HEK293 (cell line): ENCODE data around the gene CPEB3.

ENCODE experiments used
- CTCF ChIA-PET: fragments of 350-600 bp; formaldehyde crosslinking; extraction: SDS; loops from one replicate; lab custom pipeline; 2021; ENCODE audit warnings: antibody characterized with exemption; lab: Yijun Ruan, JAX
- POLR2A ChIA-PET: fragments of 300-600 bp; formaldehyde crosslinking; extraction: SDS; loops from one replicate; lab custom pipeline; 2020; ENCODE audit warnings: antibody characterized with exemption, inconsistent platforms; lab: Yijun Ruan, JAX
- H3K27ac ChIP-seq: fragments of 200-500 bp; sonication (Bioruptor generic); 2 replicates; pipeline ENCODE4 v1.5.1; 2014; ENCODE audit warnings: low read depth, low read length, control low read depth, inconsistent platforms; ENCODE audit errors: extremely low read depth
- H3K36me3 ChIP-seq, 2 experiments: fragments of 200-500 bp in 1 of 2; sonication (Bioruptor generic) in 1 of 2; 1 replicate in 1 of 2; 2 replicates in 1 of 2; pipeline ENCODE4 v1.5.1; 2014 to 2017; ENCODE audit warnings: inconsistent platforms in 2 of 2, low read length in 2 of 2; ENCODE audit not compliant: control insufficient read depth in 2 of 2, insufficient read depth in 1 of 2
- H3K4me1 ChIP-seq: fragments of 200-500 bp; sonication (Bioruptor generic); 2 replicates; pipeline ENCODE4 v1.5.1; 2014; ENCODE audit warnings: mild to moderate bottlenecking, low read length, inconsistent platforms; ENCODE audit not compliant: control insufficient read depth, insufficient read depth
- H3K4me3 ChIP-seq: 2 replicates; pipeline ENCODE4 v1.5.1; 2011; ENCODE audit warnings: low read depth, mild to moderate bottlenecking, control low read depth, low read length, moderate library complexity
- H3K9me3 ChIP-seq: fragments of 200-500 bp; sonication (Bioruptor generic); 2 replicates; pipeline ENCODE4 v1.5.1; 2014; ENCODE audit warnings: low read depth, low read length, inconsistent platforms; ENCODE audit not compliant: control insufficient read depth, insufficient read depth
- KLF10 ChIP-seq: fragments of 450-650 bp; IDR thresholded peaks from 2 replicates; pipeline ENCODE4 v1.5.1; 2018; ENCODE audit warnings: missing biosample characterization, mild to moderate bottlenecking, missing genetic modification characterization
- KLF8 ChIP-seq: fragments of 450-650 bp; formaldehyde crosslinking; IDR thresholded peaks from 2 replicates; pipeline ENCODE4 v1.5.1; 2016; ENCODE audit warnings: missing biosample characterization, missing genetic modification characterization
- TCF7L2 ChIP-seq: IDR thresholded peaks from 2 replicates; pipeline ENCODE4 v1.6.1; 2011; ENCODE audit warnings: low read depth, mild to moderate bottlenecking, inconsistent platforms, low read length, moderate library complexity, borderline replicate concordance
- TRIM28 ChIP-seq: IDR thresholded peaks from 2 replicates; pipeline ENCODE4 v1.6.1; 2011; ENCODE audit warnings: low read length, control low read depth, borderline replicate concordance
- ZFP41 ChIP-seq: fragments of 450-650 bp; formaldehyde crosslinking; IDR thresholded peaks from 2 replicates; pipeline ENCODE4 v1.5.1; 2016; ENCODE audit warnings: missing biosample characterization, missing genetic modification characterization, borderline replicate concordance
- ZNF311 ChIP-seq: fragments of 450-650 bp; formaldehyde crosslinking; IDR thresholded peaks from 2 replicates; pipeline ENCODE4 v1.5.1; 2017; ENCODE audit warnings: missing biosample characterization, missing genetic modification characterization, borderline replicate concordance
- ZNF549 ChIP-seq: fragments of 450-650 bp; IDR thresholded peaks from 2 replicates; pipeline ENCODE4 v1.5.1; 2018; ENCODE audit warnings: missing biosample characterization, missing genetic modification characterization, mild to moderate bottlenecking, inconsistent platforms, moderate library complexity
- ZNF560 ChIP-seq: fragments of 450-650 bp; formaldehyde crosslinking; IDR thresholded peaks from 2 replicates; pipeline ENCODE4 v1.5.1; 2017; ENCODE audit warnings: missing biosample characterization, missing genetic modification characterization, borderline replicate concordance
- ZNF596 ChIP-seq: fragments of 450-650 bp; IDR thresholded peaks from 2 replicates; pipeline ENCODE4 v1.5.0; 2018; ENCODE audit warnings: missing biosample characterization, mild to moderate bottlenecking, missing genetic modification characterization, moderate library complexity
- ZNF777 ChIP-seq: fragments of 450-650 bp; formaldehyde crosslinking; IDR thresholded peaks from 2 replicates; pipeline ENCODE4 v1.5.1; 2017; ENCODE audit warnings: missing biosample characterization, missing genetic modification characterization, borderline replicate concordance
- ZNF785 ChIP-seq: fragments of 450-650 bp; formaldehyde crosslinking; IDR thresholded peaks from 2 replicates; pipeline ENCODE4 v1.5.1; 2016; ENCODE audit warnings: missing biosample characterization, missing genetic modification characterization
- TF ChIP-seq, protein P1 (sequence below): fragments of 450-650 bp; formaldehyde crosslinking; IDR thresholded peaks from 2 replicates; pipeline ENCODE4 v1.5.1; 2016; ENCODE audit warnings: missing biosample characterization, missing genetic modification characterization, borderline replicate concordance
- TF ChIP-seq, protein P2 (sequence below): fragments of 450-650 bp; formaldehyde crosslinking; IDR thresholded peaks from 2 replicates; pipeline ENCODE4 v1.5.1; 2016; ENCODE audit warnings: missing biosample characterization, missing genetic modification characterization
- TF ChIP-seq, protein P3 (sequence below): fragments of 450-650 bp; formaldehyde crosslinking; IDR thresholded peaks from 2 replicates; pipeline ENCODE4 v1.5.1; 2016; ENCODE audit warnings: missing biosample characterization, missing genetic modification characterization, low read depth
- TF ChIP-seq, protein P4 (sequence below): fragments of 450-650 bp; formaldehyde crosslinking; IDR thresholded peaks from 2 replicates; pipeline ENCODE4 v1.5.1; 2017; ENCODE audit warnings: missing biosample characterization, missing genetic modification characterization
- TF ChIP-seq, protein P5 (sequence below): fragments of 450-650 bp; formaldehyde crosslinking; IDR thresholded peaks from 2 replicates; pipeline ENCODE4 v1.5.1; 2016; ENCODE audit warnings: missing biosample characterization, missing genetic modification characterization

The CPEB3 gene

DNA sequence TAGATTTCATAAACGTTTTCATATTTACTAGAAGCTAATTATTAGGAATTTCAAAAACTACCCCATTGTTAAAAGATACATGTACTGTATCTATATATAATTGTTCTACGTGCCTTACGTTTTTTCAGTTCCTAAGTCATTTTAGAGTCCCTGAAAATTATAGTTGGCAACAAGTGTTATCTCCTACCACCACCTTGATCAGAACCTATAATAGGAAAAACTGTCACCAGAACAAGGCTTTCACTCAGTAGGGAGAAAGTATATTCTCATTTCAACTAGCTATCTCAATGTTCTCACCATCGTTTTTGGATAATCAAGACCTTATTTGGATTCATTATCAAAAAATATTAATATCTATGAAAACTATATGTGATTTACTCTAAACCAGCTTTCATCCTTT, 107.7 kb downstream of the CPEB3 start (continued):
- TF ChIP-seq TRIM28, result no peak
- no peak for TF ChIP-seq KLF8 (tag by site-specific recombination)
- no peak for TF ChIP-seq ZNF560 (tag by site-specific recombination)
- no peak for TF ChIP-seq ZNF777 (tag by site-specific recombination)
- no peak for TF ChIP-seq ZNF785 (tag by site-specific recombination)
- TF ChIP-seq, protein P1, sequence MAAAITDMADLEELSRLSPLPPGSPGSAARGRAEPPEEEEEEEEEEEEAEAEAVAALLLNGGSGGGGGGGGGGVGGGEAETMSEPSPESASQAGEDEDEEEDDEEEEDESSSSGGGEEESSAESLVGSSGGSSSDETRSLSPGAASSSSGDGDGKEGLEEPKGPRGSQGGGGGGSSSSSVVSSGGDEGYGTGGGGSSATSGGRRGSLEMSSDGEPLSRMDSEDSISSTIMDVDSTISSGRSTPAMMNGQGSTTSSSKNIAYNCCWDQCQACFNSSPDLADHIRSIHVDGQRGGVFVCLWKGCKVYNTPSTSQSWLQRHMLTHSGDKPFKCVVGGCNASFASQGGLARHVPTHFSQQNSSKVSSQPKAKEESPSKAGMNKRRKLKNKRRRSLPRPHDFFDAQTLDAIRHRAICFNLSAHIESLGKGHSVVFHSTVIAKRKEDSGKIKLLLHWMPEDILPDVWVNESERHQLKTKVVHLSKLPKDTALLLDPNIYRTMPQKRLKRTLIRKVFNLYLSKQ (tag by site-specific recombination), result no peak
- no peak for TF ChIP-seq ZFP41 (tag by site-specific recombination)
- no peak for TF ChIP-seq KLF10 (tag by site-specific recombination)

DNA sequence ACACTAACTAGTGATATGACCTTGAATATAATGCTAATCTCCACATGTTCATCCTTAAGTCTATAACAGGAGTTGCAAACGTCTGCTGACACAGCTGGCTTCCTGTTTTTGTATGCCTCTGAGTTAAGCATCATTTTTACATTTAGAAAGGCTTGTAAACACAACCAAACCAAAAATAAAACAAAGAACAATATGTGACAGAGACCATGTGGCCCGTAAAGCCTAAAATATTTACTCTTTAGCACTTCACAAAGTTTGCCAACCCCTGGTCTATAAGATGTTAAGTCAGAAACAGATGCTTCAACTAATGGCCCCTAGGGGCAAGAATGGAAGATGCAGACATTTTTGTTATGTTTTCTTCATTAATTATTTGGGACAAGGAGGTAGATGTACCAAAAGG, 109.3 kb downstream of the CPEB3 start:
- TF ChIP-seq ZNF549 (tag by site-specific recombination) (no peak), TCF7L2 (no peak), ZNF311 (tag by site-specific recombination) (no peak), ZNF596 (tag by site-specific recombination) (no peak)
- TF ChIP-seq, protein P2, sequence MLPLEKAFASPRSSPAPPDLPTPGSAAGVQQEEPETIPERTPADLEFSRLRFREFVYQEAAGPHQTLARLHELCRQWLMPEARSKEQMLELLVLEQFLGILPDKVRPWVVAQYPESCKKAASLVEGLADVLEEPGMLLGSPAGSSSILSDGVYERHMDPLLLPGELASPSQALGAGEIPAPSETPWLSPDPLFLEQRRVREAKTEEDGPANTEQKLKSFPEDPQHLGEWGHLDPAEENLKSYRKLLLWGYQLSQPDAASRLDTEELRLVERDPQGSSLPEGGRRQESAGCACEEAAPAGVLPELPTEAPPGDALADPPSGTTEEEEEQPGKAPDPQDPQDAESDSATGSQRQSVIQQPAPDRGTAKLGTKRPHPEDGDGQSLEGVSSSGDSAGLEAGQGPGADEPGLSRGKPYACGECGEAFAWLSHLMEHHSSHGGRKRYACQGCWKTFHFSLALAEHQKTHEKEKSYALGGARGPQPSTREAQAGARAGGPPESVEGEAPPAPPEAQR (tag by site-specific recombination), result no peak
- TF ChIP-seq, protein P1 (tag by site-specific recombination), result no peak
- TF ChIP-seq, protein P3, sequence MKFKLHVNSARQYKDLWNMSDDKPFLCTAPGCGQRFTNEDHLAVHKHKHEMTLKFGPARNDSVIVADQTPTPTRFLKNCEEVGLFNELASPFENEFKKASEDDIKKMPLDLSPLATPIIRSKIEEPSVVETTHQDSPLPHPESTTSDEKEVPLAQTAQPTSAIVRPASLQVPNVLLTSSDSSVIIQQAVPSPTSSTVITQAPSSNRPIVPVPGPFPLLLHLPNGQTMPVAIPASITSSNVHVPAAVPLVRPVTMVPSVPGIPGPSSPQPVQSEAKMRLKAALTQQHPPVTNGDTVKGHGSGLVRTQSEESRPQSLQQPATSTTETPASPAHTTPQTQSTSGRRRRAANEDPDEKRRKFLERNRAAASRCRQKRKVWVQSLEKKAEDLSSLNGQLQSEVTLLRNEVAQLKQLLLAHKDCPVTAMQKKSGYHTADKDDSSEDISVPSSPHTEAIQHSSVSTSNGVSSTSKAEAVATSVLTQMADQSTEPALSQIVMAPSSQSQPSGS (tag by site-specific recombination), result no peak
- TF ChIP-seq, protein P4, sequence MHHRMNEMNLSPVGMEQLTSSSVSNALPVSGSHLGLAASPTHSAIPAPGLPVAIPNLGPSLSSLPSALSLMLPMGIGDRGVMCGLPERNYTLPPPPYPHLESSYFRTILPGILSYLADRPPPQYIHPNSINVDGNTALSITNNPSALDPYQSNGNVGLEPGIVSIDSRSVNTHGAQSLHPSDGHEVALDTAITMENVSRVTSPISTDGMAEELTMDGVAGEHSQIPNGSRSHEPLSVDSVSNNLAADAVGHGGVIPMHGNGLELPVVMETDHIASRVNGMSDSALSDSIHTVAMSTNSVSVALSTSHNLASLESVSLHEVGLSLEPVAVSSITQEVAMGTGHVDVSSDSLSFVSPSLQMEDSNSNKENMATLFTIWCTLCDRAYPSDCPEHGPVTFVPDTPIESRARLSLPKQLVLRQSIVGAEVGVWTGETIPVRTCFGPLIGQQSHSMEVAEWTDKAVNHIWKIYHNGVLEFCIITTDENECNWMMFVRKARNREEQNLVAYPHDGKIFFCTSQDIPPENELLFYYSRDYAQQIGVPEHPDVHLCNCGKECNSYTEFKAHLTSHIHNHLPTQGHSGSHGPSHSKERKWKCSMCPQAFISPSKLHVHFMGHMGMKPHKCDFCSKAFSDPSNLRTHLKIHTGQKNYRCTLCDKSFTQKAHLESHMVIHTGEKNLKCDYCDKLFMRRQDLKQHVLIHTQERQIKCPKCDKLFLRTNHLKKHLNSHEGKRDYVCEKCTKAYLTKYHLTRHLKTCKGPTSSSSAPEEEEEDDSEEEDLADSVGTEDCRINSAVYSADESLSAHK (tag by site-specific recombination), result no peak
- TF ChIP-seq, protein P5, sequence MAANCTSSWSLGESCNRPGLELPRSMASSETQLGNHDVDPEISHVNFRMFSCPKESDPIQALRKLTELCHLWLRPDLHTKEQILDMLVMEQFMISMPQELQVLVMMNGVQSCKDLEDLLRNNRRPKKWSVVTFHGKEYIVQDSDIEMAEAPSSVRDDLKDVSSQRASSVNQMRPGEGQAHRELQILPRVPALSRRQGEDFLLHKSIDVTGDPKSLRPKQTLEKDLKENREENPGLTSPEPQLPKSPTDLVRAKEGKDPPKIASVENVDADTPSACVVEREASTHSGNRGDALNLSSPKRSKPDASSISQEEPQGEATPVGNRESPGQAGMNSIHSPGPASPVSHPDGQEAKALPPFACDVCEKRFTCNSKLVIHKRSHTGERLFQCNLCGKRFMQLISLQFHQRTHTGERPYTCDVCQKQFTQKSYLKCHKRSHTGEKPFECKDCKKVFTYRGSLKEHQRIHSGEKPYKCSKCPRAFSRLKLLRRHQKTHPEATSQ (tag by site-specific recombination), result no peak
- no peaks in the 10 kb centered on the region; a peak in 1 of 3 replicates for H3K36me3 ChIP-seq
- CTCF ChIA-PET, result interaction anchor here (0.8 to 1.3 kb wide), 2 partner anchors 52 to 78 kb away, joined by 3 read pairs; no protein-coding TSS in a partner anchor
- H3K9me3 ChIP-seq, result no peaks in the 10 kb centered on the region
- no peaks in the 10 kb centered on the region for H3K4me1 ChIP-seq
- H3K27ac ChIP-seq, result no peak overlapping the region
- H3K4me3 ChIP-seq, result no peak overlapping the region
- POLR2A ChIA-PET, result no interaction called here
